GM19099 (cell line): ENCODE data around the gene GDF2.

ENCODE experiments used
- POLR2A ChIP-seq: IDR thresholded peaks from 3 replicates; pipeline ENCODE4 v1.6.1; 2011; ENCODE audit warnings: low read depth; ENCODE audit not compliant: insufficient read length; ENCODE audit errors: extremely low read depth

GDF2 gene

DNA sequence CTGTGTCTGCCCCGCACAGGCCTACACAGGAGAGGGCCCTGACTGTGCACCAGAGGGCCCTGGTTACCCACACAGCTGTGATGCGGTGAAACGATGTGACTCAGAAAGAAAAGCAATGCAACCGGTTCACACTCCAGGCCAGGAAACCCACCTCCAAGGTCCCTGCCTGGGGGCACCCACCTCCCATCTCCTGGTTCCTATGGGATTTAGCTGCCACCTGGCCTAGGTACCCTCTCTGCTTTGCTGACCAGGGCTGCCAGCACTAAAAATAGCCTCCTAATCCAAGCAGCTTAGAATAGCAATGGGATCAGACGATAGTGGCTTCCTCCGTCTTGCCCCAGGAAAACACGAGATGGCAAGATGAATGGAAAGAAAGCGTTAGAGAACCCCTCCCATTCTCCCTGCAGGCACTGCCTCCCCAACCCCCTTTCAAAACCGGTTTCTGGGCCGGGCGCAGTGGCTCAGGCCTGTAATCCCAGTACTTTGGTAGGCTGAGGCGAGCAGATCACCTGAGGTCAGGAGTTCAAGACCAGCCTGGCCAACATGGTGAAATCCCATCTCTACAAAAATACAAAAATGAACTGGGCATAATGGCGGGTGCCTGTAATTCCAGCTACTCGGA lies 38.3 kb downstream of the GDF2 start:
- TF ChIP-seq POLR2A: no peak

- TF ChIP-seq POLR2A: no peak
Observed at GRCh38 chr10:47361293-47361692, 39.0 kb downstream of the GDF2 start.

DNA sequence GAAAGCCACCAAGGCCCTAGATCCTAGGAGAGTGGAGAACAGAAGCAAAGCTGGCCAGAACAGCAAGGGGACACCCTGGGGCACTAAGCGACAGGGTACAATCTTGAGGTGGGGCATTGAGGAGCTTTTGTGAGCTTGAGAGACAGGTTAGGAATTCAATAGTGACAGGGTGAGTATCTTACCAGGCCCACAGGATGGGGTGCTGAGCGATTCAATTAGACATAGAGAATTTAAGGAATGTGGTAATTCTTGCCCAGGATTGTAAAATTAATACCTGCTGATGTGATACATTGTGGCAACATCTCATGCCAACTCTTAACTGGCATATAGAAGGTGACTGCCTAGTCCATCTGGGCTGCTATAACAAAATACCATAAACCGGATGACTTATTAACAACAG lies 39.9 kb downstream of the GDF2 start:
- TF ChIP-seq POLR2A: no peak

GRCh38 chr10:47363781-47364180 lies 41.5 kb downstream of the GDF2 start:
- no peak for TF ChIP-seq POLR2A

DNA sequence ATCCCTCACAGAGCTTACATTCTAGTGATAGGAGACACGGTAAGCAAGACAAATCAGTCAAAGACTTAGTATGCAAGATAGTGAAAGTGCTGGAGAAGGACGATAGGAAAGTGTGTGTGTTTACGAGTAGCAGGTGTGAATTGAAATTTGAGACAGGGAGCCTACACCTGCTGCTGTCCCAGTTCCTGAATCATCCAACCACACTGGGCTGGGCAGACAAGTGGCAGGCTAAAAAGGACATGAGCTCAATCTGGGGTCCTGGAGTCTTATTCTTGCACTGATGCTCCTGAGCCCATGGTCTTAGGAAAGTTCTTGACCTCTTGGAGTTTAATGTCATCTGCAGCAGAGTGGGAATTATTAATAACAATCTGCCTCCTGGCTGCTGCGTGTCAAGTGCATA lies 42.1 kb downstream of the GDF2 start:
- no peak for TF ChIP-seq POLR2A

- no peak for TF ChIP-seq POLR2A
Observed at GRCh38 chr10:47364911-47365310, 42.7 kb downstream of the GDF2 start.

GRCh38 chr10:47365431-47366180 lies 43.4 kb downstream of the GDF2 start:
- TF ChIP-seq POLR2A: no peak

DNA sequence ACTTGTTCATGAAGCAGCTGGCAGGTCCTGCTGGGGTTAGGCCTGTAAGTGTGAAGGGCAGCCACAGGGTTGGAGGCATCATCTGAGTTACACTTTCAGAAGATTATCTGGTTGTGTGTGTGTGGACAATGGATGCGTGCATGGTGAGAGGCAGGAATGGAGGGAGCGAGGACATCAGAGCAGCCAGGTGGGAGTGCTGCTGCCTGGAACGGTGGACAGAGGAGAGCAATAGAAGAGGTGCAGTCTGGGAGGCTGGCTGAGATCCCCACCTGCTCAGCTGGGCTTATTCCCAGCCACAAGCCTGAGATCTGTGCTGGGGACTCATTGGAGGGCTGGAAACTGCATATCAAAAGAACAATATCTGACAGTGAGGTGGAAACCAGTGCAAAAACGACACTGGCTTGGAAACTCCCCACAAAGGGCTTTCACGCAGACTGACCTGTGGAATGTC lies 44.0 kb downstream of the GDF2 start:
- no peak for TF ChIP-seq POLR2A

GRCh38 chr10:47366731-47367460 lies 44.6 kb downstream of the GDF2 start:
- TF ChIP-seq POLR2A: no peak

- TF ChIP-seq POLR2A: no peak
Observed at GRCh38 chr10:47367646-47368045, 45.4 kb downstream of the GDF2 start.

DNA sequence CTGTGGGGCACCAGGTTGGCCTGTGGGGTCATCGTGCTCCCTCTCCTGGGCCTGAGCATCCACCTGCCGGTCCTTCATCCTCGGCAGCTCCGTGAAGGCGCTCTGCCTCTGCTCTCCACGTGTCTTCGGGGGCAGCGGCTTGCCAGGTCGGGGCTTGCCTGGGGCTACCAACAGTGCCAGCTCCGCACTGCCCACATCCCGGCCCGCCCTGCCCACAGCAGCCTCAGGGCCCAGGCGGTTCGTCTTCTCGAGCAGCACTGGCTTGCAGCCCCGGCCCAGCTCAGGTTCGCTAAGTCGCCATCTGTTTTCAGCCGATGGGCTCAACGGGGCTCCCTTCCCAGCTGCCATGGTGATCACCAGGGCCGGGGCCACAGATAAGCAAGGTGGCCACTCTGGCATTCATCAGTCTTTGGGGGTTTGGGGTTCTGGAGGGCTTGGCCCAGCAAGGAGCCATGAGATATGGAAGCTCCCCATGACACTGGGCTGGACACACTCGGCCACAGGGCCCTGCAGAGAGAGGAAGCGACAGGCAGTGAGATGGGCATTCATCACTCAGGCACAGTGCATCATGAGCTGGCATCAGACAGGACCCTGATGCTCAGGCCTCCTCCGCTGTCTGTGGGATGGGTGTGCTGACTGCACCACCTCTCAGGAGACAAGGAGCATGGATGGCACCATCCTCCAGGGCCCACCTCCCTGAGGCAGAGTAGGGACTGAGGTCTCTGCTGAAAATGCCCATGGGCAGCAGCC lies 46.4 kb downstream of the GDF2 start:
- no peak for TF ChIP-seq POLR2A

- no peak for TF ChIP-seq POLR2A
Observed at GRCh38 chr10:47369251-47369894, 47.1 kb downstream of the GDF2 start.

DNA sequence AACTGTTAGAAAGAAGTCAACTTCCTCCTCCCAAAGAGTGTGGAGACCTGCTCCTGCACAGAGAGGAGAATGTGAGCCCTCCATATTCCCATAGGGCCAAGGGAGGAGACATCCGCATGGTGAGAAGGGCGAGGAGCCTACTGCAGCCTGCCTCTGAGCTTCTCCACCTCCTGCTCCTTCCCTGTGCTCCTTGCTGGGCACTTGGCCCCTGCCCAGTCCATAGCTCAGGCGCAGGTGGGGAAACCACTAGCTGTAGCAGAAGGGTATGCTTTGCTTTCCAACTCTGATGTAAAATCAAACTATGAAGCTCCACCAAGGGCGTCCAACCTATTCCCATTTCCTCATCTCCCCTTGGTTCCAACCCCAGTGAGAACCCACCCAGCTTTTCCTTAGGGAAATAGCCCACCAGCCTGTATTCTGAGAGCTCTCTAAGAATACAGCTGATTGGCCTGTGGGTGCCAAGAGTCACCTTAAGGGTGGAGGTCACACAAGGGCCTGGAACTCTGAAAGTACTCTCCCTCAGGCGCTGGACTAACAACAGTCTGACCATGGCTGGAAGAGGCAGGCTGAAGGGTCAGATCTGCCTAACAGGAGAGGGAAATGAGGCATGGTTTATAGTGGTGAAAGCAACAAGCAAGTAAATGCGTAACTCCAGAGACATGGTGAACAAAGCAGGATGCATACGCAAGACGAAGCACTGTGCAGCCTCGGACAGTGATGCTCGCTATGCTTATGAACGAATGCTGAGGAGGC lies 47.9 kb downstream of the GDF2 start:
- TF ChIP-seq POLR2A: no peak

- TF ChIP-seq POLR2A: no peak
Observed at GRCh38 chr10:47370878-47371277, 48.6 kb downstream of the GDF2 start.

DNA sequence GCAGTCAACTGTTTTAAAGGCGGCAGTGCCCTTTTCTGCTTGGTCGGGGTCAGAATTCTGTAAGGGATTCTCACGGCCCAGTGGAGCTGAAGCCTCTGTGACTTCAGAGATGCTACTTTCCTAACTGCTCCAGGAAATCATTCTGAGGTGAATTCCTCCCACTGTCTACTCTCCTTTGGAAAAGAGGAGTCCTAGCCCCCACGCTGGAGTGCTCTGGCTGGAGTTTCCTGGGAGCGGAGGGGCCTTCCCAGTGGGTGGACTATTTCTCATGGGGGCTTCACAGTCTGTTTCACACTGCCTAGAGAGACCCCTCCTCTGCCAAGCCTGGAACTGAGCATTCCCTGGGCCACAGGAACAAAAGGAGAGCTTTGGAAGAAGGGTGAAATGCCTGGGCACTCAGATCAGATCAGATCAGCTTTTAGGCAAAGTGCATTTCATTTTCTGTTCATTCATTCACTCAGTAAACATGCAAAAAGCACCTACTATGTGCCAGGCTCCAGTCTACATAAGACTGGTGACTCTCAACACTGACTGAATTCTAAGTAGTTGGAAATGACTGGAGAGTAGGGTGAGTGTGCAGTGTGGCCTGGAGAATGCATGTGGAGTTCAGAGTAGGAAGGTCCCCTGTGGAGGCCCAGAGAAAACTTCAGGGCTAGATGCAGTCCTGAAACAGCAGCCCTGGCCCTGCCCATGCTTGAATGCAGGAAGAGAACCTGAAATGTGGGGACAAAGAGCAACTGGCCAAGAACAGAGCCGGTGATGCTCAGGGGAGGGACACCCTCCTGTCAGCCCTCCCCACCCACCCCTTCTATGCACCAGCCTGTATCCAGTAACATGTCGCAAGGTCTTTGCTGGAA lies 49.6 kb downstream of the GDF2 start:
- TF ChIP-seq POLR2A: no peak
